SK-N-SH (cell line): ENCODE data around the gene GRB10.

Source experiments
- RXRA ChIP-seq: IDR thresholded peaks from 2 replicates; pipeline ENCODE4 v1.4.0; 2012; ENCODE audit warnings: low read depth, mild to moderate bottlenecking, borderline replicate concordance
- TAF1 ChIP-seq: IDR thresholded peaks from 2 replicates; pipeline ENCODE4 v1.6.1; 2012; ENCODE audit warnings: low read depth, mild to moderate bottlenecking, low read length, moderate library complexity, borderline replicate concordance
- TF ChIP-seq, protein P1 (sequence below): fragments of 150-350 bp; IDR thresholded peaks from 2 replicates; pipeline ENCODE4 v1.6.1; 2017; ENCODE audit warnings: antibody characterized with exemption, low read length, low read depth, borderline replicate concordance

DNA sequence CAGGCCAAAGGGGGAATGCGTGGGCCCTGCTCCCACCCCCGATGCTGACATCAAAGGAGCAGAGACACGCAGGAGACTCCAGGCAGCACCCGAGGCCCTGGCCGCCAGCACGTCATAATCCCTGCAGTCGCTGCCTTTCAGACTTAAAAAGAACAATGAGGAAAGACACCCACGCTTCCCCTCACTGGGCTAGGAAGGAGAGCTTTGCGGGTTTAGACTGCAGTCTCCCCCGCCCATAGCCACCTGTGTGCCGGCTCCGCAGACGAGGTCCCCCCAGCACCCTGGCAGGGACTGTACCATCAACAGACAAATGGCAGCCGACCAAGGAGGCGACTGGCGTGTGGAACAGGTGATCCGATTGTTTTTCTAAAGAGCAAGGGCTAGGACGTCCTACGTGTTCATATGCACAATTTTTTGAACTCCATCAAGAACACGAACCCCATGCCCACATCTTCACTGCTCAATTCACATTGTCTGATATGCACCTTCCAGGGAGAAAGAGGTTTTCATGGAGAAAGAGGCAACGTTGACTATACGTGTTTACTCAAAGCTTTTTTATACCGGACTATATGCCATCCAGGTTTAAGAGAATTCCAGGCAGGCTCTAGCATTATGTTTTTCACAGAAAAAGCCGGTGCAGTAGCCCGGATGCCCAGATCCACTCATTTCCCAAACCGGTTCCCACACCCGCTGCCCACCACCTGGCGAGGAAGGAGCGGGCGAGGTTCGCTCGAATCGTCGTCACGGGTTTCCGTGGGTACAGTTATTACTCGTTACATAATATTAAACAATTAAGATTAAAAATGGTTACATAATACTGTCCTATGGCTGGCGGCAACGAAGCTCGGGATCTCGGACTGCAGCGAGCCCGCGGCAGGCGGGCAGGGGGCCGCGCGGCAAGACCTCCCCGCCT, 1.1 kb downstream of the GRB10 start:
- no peak for TF ChIP-seq RXRA
- TF ChIP-seq, protein P1, sequence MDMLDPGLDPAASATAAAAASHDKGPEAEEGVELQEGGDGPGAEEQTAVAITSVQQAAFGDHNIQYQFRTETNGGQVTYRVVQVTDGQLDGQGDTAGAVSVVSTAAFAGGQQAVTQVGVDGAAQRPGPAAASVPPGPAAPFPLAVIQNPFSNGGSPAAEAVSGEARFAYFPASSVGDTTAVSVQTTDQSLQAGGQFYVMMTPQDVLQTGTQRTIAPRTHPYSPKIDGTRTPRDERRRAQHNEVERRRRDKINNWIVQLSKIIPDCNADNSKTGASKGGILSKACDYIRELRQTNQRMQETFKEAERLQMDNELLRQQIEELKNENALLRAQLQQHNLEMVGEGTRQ, result no peak
- TF ChIP-seq TAF1, result no peak
